Activated CD8-positive, alpha-beta T cell treated with anti-CD3 and anti-CD28 coated beads for 36 hours (primary cell): ENCODE data around the gene L3MBTL2. TPM values are rescaled to one million over a fixed set of nuclear protein-coding genes. Genes with fewer than 3 reads are reported as not detected.

Source experiments
- ATAC-seq: fragments of 200-7000 bp; cut with Tn5 transposase; one replicate; pipeline ENCODE4 v1.10.0; 2021; ENCODE audit warnings: mild to moderate bottlenecking, moderate library complexity
- CTCF ChIA-PET: fragments of 350-600 bp; sonication (Branson Sonifier 250); formaldehyde crosslinking; loops from one replicate; lab custom pipeline; 2021; ENCODE audit warnings: antibody characterized with exemption; lab: Charles Lee
- POLR2A ChIA-PET: fragments of 350-600 bp; sonication (Branson Sonifier 250); formaldehyde crosslinking; loops from one replicate; lab custom pipeline; 2021; ENCODE audit warnings: antibody characterized with exemption; lab: Charles Lee
- DNase-seq: peaks from one replicate; pipeline ENCODE4 v3.0.0-alpha.2; 2020
- H3K27ac Mint-ChIP-seq: one replicate; pipeline ENCODE4 v1.8.0; 2021; ENCODE audit warnings: mild to moderate bottlenecking, mixed read lengths
- H3K27me3 Mint-ChIP-seq: one replicate; pipeline ENCODE4 v1.8.0; 2021; ENCODE audit warnings: mixed read lengths
- H3K36me3 Mint-ChIP-seq: one replicate; pipeline ENCODE4 v1.8.0; 2021; ENCODE audit warnings: low read depth, mixed read lengths
- H3K4me1 Mint-ChIP-seq: one replicate; pipeline ENCODE4 v1.8.0; 2021; ENCODE audit warnings: low read depth, mixed read lengths
- H3K4me3 Mint-ChIP-seq: one replicate; pipeline ENCODE4 v1.8.0; 2021; ENCODE audit warnings: mild to moderate bottlenecking, moderate library complexity, mixed read lengths
- H3K9me3 Mint-ChIP-seq: one replicate; pipeline ENCODE4 v1.8.0; 2021; ENCODE audit warnings: mixed read lengths
- CTCF ChIP-seq: fragments of 200-600 bp; IDR thresholded peaks from one replicate; pipeline ENCODE4 v1.8.0; 2022; ENCODE audit warnings: antibody characterized with exemption, mild to moderate bottlenecking
- intact Hi-C: fragments of 100-400 bp; cut with micrococcal nuclease; formaldehyde crosslinking; loops from one replicate; pipeline ENCODE4 v1.10.0; 2022
- total RNA-seq, 2 experiments: library from RNA; stranded (reverse); gene quantifications; one replicate each; pipeline ENCODE4 v1.2.3, GENCODE V29; 2021

The L3MBTL2 gene
- total RNA-seq, 2 experiments from 2014 or later, result 25.6 to 28.3 TPM

GRCh38 chr22:41229215-41229614, 24.1 kb downstream of the L3MBTL2 start:
- no peaks in the 10 kb centered on the region for H3K9me3 Mint-ChIP-seq
- H3K4me1 Mint-ChIP-seq, result no peaks in the 10 kb centered on the region
- H3K27me3 Mint-ChIP-seq, result no peaks in the 10 kb centered on the region
- ATAC-seq (no peak), DNase-seq (no peak)
- no peak overlapping the region for H3K27ac Mint-ChIP-seq
- H3K4me3 Mint-ChIP-seq, result no peak overlapping the region
- no peak for TF ChIP-seq CTCF
- intact Hi-C loops, result no loop called here
- ChIA-PET CTCF (interaction anchor here (1.0 to 1.7 kb wide), 2 partner anchors 8 to 17 kb away, joined by 3 to 4 read pairs; no protein-coding TSS in a partner anchor), POLR2A (interaction anchor here (1.2 to 1.5 kb wide), 2 partner anchors 9 to 12 kb away, joined by 3 to 4 read pairs; no protein-coding TSS in a partner anchor)
- peaks cover 23% of the 10 kb centered on the region for H3K36me3 Mint-ChIP-seq

- ATAC-seq (no peak), DNase-seq (no peak)
- peaks cover 21% of the 10 kb centered on the region for H3K36me3 Mint-ChIP-seq
- CTCF ChIA-PET, result no interaction called here
- TF ChIP-seq CTCF, result no peak
- H3K4me1 Mint-ChIP-seq, result no peaks in the 10 kb centered on the region
- no peak overlapping the region for H3K27ac Mint-ChIP-seq
- no peaks in the 10 kb centered on the region for H3K9me3 Mint-ChIP-seq
- H3K27me3 Mint-ChIP-seq, result no peaks in the 10 kb centered on the region
- POLR2A ChIA-PET, result interaction anchor here (1.2 to 1.5 kb wide), 4 partner anchors 8 to 14 kb away, joined by 3 to 5 read pairs (median 4); no protein-coding TSS in a partner anchor
- H3K4me3 Mint-ChIP-seq, result no peak overlapping the region
- intact Hi-C loops, result loop anchor here (10.0 kb wide), 1 partner anchor 305 kb away; no protein-coding TSS in a partner anchor
Observed at GRCh38 chr22:41229730-41230400, 24.8 kb downstream of the L3MBTL2 start.

GRCh38 chr22:41230401-41230785, 25.3 kb downstream of the L3MBTL2 start:
- ChIA-PET CTCF (interaction anchor here (1.1 to 1.2 kb wide), 2 partner anchors 11 to 308 kb away, joined by 3 to 6 read pairs; partner anchors contain the start of gene CHADL), POLR2A (interaction anchor here (0.8 to 1.5 kb wide), 4 partner anchors 8 to 39 kb away, joined by 3 to 5 read pairs (median 4); no protein-coding TSS in a partner anchor)
- TF ChIP-seq CTCF, result no peak
- Mint-ChIP-seq H3K27ac (no peak overlapping the region), H3K36me3 (peaks cover 20% of the 10 kb centered on the region), H3K4me1 (no peaks in the 10 kb centered on the region), H3K9me3 (no peaks in the 10 kb centered on the region), H3K4me3 (no peak overlapping the region), H3K27me3 (no peaks in the 10 kb centered on the region)
- no peak for ATAC-seq
- intact Hi-C loops, result loop anchor here (10.0 kb wide), 1 partner anchor 306 kb away; no protein-coding TSS in a partner anchor
- DNase-seq, result no peak

- H3K27ac Mint-ChIP-seq, result no peak overlapping the region
- no peaks in the 10 kb centered on the region for H3K27me3 Mint-ChIP-seq
- ChIA-PET POLR2A (interaction anchor here (0.8 kb wide), 1 partner anchor 38 kb away, joined by 3 read pairs; no protein-coding TSS in a partner anchor), CTCF (interaction anchor here (1.1 to 1.2 kb wide), 2 partner anchors 10 to 309 kb away, joined by 3 to 6 read pairs; partner anchors contain the start of gene CHADL)
- DNase-seq (no peak), ATAC-seq (no peak)
- H3K9me3 Mint-ChIP-seq, result no peaks in the 10 kb centered on the region
- intact Hi-C loops, result loop anchor here (10.0 kb wide), 1 partner anchor 307 kb away; no protein-coding TSS in a partner anchor
- H3K36me3 Mint-ChIP-seq, result peaks cover 16% of the 10 kb centered on the region
- H3K4me1 Mint-ChIP-seq, result no peaks in the 10 kb centered on the region
- H3K4me3 Mint-ChIP-seq, result no peak overlapping the region
- no peak for TF ChIP-seq CTCF
Observed at GRCh38 chr22:41231369-41231768, 26.3 kb downstream of the L3MBTL2 start.
